NCI-H2196 treated with DMSO at 0.1 percent for 48 hours (cell line): ENCODE measurements around the gene TRUB1.

Experiments
- DNase-seq: peaks from one replicate; lab custom pipeline; 2025; ENCODE audit not compliant: unreplicated experiment; lab: John Stamatoyannopoulos, UW

TRUB1 gene

GRCh38 chr10:114974625-114975024 is 36.6 kb downstream of the TRUB1 start:
- no peak for DNase-seq

DNA sequence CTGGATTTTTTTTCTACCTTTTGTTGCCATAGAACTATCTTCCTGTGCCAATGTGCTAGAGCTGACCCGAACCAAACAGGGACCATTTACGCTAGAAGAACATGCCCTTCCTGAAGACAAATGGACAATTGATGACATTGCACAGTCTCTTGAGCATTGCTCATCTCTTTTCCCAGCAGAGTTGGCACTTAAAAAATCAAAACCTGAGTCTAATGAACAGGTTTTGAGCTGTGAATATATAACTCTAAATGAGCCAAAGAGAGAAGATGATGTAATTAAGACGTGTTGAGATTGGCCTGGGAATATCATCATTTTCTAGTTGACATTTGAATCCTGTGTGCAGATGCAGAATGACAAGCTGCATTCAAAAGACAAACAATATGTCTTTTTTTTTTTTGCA is 37.1 kb downstream of the TRUB1 start:
- DNase-seq: no peak

- no peak for DNase-seq
Observed at GRCh38 chr10:114982989-114983388, 45.0 kb downstream of the TRUB1 start.

DNA sequence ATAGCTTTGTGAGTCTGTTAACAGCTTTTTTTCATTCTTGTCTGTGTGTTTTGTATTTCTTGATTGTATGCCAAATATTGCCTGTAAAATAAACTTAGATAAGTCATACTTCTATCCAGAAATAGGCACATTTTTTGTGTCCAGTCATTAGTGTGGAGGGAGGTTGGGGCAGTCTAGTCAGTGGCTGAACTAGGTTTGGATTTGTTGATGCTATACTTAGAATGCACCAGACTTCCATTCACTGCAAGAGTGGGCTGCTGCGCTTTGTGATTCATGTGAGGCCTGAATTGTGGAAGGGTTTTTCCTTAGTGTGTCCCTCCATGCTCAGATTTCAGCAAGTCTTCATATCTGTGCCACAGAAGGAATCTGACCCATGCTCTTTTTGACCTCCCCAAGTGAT is 50.0 kb downstream of the TRUB1 start:
- no peak for DNase-seq

DNA sequence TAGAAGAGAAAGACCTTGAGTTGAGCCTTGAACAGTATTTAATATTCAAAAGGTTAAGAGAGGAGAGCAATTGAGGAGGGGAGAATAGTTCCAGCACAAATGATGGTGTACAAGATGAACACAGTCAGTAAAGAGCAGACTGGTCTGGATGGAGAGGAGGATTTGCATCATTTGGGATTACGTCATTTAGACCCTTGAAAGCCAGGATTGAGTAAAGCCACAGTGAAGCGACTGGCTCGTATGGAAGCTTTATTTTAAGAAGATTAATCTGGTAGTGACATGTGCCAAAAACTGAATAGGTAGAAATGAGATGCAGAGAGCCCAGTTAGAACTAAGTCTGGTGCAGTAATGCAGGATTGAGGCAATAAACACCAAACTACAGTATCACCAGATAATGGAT is 52.6 kb downstream of the TRUB1 start:
- no peak for DNase-seq

GRCh38 chr10:114990991-114991390 is 53.0 kb downstream of the TRUB1 start:
- DNase-seq: no peak

DNA sequence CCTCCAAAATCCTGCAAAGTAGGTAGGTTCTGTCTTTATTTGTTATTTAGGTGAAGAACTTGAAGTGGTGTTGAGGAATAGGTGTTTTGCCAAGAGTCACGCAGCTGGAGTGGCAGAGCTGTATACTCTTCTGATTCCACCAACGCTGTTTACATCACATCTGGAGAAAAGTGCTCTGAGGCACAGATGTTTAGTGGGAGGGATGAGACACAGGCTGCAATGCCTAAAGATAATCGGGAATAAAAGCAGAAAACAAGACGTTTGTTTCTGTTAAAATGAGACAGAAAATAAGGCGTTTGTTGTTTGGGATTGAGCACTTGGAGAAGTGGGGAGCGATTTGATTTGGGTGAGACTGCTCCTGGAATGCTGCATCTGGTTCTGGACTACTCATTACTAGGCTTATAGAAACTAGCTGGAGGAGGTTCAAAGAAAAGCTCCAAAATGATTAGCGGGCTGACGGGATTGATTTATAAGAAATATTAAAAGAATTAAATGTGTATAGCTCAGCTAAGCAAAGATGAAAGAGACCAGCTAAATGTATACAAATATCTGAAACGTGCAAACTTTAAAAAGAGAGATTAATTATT is 54.3 kb downstream of the TRUB1 start:
- no peak for DNase-seq

GRCh38 chr10:114995468-114996247 is 57.7 kb downstream of the TRUB1 start:
- no peak for DNase-seq

DNA sequence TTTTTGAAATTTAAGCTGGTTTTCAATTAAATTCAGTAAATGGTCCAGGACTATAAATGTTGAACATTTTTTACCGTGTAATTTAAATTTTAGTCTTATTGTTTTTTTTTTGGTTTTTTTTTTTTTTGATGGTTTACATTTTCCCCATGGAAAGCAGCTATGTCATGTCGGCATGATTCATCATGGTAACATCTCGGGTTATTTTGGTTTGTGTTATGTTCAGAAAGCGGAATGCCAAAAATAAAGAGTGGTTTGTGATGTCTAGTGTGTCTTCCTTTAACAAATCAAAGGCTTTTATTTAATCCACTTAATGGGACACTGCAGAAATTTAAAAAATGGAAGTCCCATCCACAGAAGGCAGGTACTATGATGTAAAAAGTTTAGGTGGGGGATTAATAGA is 58.5 kb downstream of the TRUB1 start:
- DNase-seq: no peak

DNA sequence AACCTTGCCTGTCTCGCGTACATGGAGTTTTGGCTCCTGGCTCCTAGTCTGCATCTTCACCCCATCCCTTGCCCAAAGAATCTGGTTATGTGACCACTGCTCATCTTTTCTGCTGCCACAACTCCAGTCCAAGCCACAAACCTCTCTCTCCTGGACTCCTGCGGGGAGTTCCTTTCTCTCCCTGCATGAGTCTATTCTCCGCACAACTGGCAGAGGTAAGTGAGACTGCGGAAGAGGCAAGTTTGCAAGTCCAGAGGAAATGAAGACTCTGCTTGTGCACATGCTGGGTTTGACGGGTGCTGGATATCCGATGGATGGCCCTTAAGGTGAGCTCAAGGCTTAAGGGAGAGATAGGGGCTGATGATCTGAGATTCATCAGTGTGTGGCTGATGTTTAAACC is 61.0 kb downstream of the TRUB1 start:
- DNase-seq: no peak

DNA sequence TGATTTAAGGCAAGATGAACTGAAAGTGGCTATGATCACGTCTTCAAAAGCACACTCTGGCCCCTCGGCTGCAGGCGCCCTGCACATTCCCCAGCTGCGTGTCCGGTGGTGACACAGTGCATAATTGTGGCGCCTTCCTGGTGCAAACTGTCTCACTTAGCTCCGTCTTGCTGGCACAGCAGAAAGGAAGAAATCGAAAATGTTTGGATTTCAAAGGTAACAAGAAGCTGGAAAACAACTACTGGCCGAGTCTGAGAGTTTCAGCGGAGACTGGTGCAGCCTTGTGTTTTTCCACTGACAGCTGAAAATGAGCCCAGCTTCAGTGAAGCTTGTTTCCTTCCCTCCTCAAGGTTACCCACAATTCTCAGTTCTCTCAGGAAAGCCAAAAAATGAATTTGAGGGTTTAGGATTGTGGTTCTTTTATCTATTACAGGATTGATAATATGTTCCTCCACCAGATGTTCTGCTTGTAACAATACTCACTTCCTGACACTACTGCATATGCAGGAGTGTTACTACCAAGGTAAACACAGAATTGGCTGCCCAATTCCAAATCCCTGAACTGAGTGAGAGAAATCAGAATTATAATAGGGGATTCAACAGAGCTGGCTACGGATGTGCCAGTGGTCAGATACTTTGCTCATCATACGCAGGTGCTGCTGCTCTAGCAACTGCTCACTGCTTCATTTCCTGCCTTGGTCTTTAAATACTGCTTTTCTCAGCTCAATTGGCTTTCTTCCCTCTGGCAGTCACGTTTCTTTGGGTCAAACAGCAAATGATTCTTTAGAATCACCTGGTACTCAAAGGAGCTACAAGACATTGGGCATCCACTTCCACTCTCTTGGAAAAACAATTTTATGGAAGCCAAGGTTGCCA is 63.7 kb downstream of the TRUB1 start:
- DNase-seq: no peak

DNA sequence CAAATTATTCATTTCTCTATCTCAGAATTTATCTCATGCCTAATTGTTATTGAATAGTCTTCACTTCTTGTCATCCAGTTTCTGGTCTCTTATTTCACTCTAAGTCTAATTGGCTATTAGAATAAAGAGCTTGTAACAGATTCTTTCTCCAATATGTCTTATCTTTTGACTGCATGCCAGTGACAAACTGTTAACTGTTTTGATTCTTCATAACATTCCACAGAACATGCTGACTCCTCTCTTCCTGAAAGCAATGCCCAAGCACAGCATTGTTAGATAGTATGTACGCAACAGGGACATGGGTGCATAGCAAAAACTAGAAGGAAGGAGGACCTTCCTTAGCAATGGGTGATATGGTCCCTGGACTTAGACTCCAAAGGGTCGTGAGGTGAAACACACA is 65.4 kb downstream of the TRUB1 start:
- DNase-seq: no peak

GRCh38 chr10:115004236-115004862 is 66.4 kb downstream of the TRUB1 start:
- no peak for DNase-seq

- DNase-seq: no peak
Observed at GRCh38 chr10:115005771-115006170, 67.8 kb downstream of the TRUB1 start.

- DNase-seq: no peak
Observed at GRCh38 chr10:115018185-115018931, 80.4 kb downstream of the TRUB1 start.

- no peak for DNase-seq
Observed at GRCh38 chr10:115020449-115020848, 82.5 kb downstream of the TRUB1 start.

GRCh38 chr10:115022733-115023132 is 84.7 kb downstream of the TRUB1 start:
- DNase-seq: no peak

GRCh38 chr10:115023715-115024114 is 85.7 kb downstream of the TRUB1 start:
- no peak for DNase-seq

GRCh38 chr10:115024371-115024770 is 86.4 kb downstream of the TRUB1 start:
- no peak for DNase-seq

DNA sequence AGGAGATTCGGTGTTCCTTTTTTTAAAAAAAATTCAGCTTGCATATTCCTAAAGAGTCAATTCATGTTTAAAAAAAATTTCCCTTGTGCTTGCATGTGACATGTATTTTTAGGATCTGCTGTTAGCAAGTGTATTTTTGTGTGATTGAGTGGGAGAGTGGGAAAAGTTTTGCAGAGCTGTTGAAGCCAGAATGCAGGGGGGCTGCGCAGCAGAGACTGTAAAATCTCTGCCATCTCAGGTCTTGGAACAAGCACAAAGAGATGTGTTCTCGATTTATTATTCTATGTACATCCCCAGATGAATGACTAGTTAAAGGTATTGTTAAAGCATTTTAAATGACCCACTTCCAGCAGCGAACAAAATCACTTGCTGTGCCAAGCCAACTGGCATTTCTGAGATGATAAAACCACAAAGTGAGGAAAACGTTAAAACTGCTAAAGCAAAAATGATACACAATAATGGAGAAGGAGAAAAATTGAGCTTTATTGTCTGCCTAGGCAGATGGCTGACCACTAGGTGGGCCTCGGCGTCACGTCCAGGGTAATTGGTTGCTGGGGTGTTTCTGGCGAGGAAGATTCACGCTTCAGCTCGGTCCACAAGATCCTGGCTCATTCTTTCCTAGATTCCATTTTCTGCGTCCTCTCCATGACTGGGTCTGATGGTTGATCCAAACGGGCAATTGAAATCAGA is 88.2 kb downstream of the TRUB1 start:
- no peak for DNase-seq
